Germinal center (tissue), 1 donor: ENCODE measurements around the gene ACBD6.
A peak's percentile ranks its signal among the peaks of the same experiment; 100 is the strongest.

Experiments
- DNase-seq: peaks from one replicate; pipeline ENCODE4 v3.0.0; 2012; ENCODE audit warnings: mixed read lengths, low spot score

ACBD6 gene

DNA sequence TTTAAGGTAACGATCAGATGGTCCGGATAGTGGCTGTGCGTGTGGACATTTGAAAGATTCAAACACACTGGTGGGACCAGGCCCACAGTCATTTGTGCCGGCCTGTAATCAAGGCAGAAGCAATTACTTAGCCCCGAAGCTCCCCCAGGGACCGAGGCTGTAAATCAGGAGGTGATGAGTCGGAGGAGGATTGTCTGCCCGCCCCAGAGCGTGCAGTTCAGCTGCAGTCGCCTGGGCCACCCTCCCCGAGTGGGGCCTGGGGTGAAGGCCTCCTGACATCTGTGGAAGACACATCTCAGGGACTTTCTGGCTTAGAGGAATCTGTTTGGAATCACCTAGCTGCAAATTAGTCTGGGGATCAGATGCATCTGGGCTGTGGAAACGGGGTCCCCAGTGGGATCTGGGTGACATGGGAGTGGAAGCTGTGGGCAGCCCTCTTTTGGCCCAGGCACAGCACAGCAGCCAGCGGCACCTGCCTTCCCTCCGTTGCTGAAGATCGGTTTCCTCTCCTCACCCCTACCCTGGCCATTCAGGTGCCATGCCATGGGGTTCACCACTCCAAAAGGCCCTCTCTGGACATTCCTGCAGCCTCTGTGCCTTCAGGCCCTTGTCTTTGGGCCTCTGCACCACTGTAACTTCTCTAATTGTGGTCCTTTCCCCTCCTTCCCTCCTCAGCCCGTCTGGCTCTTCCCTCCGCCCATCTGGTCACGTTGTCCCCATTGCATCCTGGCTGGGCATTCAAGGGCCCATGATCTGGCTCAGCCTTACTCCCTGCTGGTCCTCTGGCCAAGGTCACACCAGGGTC, 246.6 kb downstream of the ACBD6 start:
- no peak for DNase-seq

DNA sequence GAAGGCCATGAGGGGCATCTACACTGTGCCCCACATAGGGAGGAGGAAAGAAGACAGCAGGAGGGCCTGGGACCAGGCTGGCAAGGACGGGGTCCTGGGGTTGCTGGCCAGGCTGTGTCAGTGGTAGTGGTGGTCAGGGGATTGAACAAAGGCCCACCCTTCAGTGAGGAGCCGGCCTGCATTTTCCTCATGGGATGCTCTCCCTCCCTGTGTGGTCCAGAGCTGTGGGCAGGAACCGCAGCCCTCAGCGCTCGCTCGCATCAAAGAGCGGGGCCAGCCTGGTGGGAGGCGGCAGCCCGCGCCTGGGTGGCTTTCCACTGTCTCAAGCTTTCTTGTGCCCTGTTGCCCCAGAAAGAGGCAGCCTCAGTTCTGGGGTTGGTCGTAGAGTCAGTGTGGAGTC, 247.5 kb downstream of the ACBD6 start:
- no peak for DNase-seq

DNA sequence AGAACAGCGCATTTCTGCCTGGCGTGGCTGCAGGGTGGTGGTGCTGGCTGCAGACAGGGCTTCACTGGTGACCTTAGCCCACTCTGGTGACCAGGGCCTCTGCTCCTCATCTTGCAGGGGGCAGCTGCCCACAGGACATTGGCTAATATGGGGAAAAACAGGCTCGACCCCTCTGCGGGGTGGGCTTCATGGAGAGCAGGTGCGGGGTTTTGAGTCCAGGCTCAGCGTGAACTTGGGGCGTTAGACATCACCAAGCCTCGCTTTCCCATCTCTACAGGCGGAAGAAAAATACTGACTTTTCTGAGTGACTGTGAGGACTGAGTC, 247.9 kb downstream of the ACBD6 start:
- DNase-seq: no peak

DNA sequence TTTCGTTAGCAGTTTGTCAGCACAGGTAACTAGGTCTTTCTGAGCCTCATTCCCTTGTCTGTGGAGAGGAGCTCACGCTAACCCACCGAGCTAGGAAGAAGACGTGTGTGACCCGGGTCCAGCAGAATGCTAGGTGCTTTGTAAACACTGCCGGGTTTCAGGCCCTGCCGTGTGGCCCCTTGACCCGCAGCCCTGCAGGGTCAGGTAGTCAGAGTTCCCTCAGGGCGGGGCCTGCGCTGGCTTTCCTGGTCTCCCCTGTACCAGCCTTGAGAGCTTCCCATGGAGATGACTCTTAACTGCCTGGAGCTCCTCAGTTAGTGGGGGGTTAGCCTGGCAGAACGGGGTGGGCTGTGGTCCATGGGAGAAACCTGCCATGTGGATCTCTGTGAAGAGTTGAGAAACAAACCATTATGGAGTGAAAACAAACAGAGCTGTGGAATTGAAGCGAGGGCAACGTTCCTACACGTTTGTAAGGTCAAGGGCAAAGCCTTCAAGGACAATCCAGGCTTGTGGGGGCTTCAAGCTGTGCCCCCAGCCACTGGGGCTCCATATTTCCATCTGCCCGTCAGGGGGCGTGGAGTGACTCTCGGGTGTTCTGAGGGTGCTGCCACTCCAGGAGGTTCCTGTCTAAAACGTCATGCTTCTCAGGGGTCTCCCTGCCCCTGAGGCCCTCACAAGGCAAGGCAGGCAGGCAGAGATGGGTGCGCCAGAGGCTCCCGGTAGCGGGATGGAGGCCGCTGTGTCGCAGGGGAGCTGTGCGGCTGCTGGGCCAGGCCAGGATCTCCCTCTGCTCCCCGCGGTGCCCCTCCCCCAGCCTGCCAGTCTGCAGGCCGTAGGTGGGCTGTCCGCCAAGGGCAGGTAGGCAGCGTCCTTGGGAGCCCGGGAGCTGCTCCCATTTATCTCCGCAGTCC, 248.5 kb downstream of the ACBD6 start:
- no peak for DNase-seq

DNA sequence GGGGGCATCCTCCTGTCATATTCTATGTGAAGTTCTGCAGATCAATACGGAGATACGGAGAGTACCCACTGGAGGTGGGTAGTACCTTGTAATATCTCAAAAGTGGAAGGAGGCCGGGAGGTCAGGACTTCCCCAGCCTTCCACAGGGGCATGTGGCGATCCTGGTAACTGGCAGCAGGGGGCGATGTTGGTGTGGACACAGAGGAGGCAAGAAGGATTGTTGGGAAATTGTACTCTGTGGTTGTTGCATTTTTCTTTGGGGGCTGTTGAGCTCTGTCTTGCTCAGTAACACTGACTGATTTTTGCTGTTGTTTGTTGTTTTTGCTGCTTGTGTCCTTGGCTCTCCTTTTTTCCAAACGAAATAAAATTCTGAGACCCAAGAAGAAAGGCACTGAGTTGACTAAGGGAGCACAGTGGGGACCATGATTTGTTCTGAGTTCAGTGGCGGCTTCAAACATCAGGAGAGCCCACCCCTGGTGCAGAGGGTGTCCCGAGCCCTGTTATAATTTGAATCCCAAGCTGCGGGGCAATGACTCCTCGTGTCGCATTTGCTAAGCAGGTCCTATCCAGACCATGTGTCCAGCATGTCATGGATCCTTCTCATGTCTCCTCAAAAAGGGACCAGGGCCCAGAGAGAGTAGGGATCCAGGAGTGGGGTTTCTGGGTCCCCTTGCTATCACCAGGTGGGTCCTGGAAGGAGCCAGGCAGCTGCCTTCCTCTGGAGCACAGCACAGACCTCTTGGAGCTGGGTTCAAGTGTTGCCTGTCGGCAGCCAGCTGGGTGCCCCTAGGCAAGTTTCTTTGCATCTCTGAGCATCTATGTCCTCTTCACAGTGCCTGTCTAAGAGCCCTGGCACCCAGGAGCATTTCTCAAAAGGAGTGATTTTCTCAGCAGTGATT, 249.5 kb downstream of the ACBD6 start:
- DNase-seq: peak; percentile 63

DNA sequence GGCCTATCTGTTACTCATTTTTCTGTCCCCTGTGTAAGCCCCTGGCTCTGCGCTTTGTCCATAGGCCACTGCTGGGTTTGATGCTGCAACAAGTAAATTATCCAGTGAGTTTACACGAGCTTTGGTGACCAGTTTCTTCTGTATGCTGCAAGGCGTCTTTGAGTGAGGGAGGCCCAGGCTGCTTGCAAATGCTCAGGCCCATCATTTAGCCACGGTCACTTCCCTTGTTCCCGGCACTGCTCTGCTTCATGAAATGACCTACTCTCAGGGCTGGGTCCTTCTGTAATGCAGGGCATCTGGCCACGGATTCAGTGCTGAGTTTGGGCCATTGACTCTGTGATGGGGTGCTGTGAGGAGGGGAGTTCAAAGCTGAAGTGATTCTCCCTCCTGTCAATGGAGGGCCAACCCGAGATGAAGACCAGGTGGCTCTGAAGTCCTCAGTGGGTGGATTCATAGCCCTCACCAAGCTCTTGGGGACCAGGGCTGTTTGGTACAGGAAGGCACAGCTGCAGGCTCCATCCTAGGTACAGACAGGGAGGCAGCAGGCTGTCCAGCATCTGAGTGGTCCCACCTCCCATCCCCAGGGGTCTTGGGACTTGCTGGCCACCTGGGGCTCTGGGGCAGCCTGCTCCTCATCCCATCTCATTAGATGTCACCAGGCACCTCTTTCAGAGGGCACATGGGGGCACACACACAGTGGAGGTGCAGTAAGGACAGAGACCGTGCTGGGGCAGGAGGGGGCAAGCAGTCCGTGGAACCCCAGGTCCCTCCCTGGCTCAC, 250.7 kb downstream of the ACBD6 start:
- DNase-seq: no peak

DNA sequence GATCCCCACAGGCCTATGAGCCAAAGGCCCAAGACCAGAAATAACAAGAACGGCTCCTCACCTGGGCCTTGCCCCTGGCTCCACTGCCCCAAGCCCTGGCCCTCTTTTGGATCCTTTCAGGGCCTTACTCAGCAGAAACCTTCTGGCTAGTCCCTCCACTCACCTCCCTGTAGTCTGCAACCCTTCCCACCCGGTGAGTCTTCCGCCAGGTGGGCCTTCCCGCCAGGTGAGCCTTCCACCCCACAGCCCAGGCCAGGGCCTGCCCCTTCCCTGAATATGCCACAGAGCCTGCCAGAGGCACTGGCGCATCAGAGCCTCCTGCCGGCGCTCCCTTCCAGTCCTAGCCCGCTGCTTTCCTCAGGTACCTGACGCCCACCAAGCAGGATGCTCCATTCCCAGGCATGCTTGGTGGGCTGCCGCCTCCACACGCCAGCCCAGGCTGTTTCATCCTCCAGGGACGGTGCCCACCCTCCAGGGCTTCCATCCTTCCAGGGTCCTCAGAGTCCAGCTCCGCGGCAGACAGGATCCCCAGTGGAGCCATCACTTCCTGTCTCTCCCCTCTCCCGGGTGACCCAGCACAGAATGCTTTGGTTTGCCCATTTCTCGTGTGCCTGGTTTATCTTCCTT, 251.4 kb downstream of the ACBD6 start:
- no peak for DNase-seq

DNA sequence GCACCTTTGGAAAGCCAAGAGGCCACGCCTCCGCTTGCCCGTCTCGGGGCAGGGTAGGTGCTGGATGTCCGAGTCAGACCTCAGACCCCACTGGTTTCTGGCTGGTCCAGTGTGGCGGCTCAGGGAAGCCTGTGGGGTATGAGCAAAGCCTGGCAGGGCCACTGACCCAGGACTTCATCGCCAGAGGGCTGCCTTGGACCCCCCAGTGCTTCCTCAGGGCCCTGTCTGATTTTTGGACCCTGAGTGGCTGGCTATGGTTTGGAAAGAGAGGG, 251.9 kb downstream of the ACBD6 start:
- no peak for DNase-seq

DNA sequence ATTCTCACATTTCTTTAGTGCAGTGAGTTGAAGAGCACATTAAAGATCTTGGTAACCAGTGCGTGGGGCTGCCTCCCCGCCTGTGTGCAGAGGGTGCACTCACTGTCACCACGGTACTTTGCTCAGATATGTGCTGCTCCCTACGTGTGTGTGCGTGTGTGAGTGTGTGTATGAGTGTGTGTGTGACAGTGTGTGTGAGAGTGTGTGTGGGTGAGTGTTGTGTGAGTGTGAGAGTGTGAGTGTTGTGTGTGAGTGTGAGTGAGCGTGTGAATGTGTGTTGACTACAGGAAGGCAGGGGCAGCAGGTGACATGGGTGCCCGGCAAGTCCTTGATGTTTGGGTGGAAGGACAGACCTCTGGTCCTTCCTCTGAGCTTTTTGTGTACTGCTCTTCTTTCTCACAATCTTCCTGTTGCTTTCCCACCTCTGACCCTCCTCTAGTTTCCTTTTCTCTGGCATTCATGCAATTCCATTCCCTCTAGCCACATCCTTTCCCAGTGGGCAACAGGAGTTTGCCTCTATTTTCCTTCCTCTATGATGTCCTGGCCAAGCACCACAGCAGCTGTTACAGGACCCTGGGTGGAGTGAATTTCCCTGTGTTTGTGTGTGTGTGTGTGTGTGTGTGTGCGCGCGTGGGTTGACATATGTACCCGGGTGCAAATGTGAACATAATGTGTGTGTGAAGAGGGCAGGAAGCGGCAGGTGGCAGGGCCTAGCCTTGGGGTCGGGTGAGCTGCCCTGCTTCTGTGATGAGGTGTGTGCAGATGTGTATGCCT, 252.5 kb downstream of the ACBD6 start:
- DNase-seq: no peak

DNA sequence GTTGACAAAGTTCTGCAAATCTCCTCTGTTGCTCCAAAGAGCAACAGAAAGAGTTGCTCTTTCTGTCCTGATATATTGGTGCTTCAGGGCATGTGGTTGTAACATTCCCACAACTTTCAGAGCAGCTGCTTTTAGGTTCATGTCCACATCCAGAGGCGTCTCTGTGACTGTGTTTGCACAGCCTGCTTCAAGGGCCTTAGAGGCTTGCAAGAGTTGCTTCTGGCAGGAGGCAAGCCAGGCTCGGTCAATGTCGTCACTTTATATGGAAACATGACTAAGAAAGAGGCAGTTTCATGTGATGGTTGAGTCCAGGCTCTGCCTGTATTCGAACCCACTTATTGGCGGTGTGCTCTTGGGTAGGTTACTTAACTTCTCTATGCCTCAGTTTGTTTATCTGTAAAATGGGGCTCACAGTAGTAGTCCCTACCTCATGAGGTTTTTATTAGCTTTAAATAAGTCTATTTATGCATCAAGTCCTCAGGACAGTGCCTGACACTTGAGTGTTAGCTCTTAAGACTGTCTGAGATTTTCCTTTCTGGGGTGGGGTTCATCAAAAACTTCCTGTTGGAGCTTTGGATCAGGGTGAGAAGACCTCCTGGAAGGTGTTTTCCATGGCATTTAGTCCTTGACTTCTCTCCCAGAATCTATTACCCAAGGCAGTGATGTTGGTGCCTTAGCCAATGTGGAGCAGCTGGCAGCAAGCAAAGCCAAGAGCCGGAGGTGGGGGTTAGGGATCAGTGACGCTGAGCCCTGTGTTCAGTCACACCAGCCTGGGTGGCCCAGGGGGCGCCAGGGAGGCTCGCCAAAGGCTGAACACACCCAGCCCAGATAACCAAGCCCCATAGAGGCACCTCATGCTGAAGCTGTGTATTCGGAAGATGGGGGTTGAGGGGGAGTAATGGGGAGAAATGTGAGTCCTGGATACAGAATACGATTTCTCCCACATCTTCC, 253.4 kb downstream of the ACBD6 start:
- DNase-seq: no peak

DNA sequence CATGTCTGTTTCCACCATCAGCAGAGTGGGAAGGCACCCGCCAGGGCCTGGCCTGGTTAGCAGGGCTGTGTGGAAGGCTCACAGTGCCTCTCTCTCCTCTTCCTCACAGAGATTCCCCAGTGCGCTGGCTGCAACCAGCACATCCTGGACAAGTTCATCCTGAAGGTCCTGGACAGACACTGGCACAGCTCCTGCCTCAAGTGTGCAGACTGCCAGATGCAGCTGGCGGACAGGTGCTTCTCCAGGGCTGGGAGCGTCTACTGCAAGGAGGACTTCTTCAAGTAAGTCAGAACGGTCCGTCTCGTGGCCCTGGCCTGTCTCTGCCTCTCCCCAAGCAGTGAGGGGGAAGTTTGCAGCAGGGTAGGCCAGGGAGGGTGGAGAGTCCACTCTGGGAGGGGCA, 254.2 kb downstream of the ACBD6 start:
- no peak for DNase-seq

DNA sequence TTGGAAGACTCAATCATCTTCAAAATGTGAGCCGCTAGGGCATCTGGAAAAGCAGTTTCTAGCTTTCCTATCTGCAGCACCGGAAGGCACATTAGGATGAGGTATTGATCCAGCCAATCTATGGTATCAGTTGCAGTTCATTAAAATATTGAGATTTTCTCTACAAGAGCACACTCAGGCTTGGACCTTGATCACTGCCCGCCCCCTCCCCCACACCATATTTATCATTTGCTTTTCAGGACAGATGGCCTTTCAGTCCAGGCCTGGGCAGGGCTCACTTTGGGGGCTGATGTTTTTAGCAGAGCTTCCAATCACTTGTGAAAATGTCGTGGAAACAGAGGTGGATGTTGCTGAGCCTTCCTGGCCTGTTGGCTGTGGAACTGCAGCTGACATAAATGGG, 254.8 kb downstream of the ACBD6 start:
- no peak for DNase-seq

DNA sequence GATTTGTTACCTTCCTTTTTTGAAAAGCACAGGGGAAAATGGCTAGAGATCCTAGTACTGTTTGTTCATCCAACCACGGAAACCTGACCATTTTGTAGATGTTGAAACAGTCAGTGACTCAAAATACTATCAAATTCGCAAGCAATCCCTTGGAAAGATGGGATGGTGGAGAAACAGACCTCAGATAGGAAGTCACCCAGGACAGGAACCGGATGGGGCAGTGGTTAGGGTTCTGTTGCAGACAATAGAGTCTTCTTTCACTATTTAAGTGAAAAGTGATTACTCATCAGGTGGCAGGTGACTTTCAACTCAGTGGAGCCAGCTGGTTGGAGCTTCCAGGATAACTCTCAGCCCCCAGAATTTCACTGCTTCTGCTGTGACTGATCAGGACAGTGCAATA, 255.3 kb downstream of the ACBD6 start:
- no peak for DNase-seq

DNA sequence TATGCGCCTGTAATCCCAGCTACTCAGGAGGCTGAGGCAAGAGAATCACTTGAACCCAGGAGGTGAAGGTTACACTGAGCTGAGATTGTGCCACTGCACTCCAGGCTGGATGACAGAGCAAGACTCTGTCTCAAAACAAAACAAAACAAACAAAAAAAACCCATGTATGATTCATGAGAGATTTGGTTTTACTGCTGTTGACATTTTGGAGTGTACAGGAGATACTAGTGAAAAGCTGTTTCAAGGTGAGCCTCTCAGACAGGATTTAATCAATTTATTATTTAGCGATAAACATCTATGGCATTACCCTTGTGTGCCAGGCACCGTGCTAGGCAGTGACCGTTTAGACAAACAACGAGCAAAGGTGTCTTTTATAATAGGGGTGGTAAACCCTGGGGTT, 255.8 kb downstream of the ACBD6 start:
- no peak for DNase-seq

DNA sequence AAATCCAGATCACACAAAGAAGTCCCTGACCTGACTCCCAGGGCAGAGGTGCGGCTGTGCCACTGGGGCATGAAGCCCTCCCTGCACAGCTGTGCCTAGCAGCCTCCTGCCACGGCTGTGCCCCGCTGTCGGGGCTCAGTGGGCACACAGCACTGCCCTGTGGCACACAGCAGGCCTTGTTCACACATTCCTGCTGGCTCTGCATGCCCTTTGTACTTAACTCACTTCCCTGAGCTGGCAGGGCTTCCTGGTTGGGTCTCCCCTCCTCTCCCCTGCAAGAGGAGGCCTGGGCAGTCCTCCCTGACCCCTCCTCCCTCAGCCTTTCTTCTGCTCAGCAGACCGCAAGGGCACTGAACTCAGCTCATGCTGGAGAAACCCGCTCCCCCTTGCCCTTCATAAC, 257.5 kb downstream of the ACBD6 start:
- no peak for DNase-seq

DNA sequence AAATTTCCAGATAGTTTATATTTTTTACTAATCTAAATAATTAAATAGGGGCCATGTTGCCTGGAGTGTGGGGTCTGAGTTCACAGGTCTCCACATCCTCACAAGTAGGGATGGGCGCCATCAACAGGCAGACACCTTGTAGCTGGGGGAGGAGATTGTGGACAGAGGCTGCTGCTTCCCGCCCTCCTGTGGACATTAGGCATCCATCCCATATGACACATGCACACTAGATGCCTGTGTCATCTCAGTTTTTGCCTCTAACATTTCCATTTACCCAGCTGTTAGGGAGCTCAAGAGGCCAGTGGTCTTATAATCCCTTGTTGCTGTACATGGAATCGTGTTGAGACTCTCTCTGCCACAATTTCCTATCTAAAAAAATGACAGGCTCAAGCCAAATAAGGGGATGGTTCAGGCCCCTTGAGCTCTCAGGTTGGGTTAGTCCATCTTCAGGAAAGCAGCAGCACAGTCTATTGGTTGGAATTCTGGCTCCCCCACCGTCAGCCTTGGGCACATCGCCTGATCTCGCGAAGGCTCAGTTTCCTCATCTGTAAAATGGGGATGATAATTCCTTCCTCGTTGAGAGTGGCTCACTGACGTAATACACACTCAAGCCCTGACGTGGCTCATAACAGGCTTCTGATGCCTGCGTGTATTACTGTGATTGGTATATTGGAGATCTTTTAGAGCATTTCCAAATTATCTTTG, 258.7 kb downstream of the ACBD6 start:
- no peak for DNase-seq

DNA sequence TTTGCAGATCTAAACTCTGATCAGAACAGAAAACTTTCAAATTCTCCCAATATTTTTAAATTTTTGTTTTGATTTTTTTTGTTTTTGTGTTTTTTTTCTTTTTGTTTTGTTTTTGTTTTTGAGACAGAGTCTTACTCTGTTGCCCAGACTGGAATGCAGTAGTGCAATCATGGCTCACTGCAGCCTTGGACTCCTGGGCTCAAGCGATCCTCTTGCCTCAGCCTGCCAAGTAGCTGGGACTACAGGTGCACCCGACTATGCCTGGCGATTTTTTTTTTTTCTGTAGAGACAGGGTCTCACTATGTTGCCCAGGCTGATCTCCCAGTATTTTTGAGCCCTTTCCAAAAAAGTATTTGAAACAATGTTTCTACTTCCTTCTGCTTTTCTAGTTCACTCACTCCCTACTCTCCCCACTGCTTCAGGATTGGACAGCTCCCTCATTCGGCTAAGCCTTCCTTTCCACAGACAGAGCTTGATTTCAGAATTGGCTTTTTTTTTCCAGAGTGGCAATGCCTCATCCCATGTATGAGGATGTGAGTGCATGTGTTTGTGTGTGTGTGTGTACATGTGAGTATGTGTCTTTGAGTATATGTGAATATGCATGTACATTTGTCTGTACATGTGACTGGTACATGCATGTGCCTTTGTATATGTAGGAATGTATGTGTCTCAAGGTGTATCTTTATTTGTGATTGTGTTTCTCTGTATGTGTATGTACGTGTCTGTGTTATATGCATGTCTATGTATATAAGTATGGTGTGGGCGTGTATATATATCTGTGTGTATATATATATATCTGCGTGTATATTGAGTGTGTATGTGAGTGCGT, 260.4 kb downstream of the ACBD6 start:
- DNase-seq: no peak
